HepG2 (cell line): Measurements from ENCODE around the gene CCNL1. TPM values are rescaled to one million over a fixed set of nuclear protein-coding genes. Genes with fewer than 3 reads are reported as not detected.

Experiments used
- CBX5 ChIP-seq: sonication (generic); formaldehyde crosslinking; IDR thresholded peaks from 2 replicates; pipeline ENCODE4 v1.4.0; 2020; ENCODE audit warnings: missing genetic modification reagents, borderline replicate concordance
- CHD4 ChIP-seq: fragments of 200-600 bp; sonication (generic); IDR thresholded peaks from 2 replicates; pipeline ENCODE4 v1.7.0; 2017; ENCODE audit warnings: mild to moderate bottlenecking, low read length, borderline replicate concordance
- ELK4 ChIP-seq: sonication (generic); formaldehyde crosslinking; IDR thresholded peaks from 2 replicates; pipeline ENCODE4 v1.9.0; 2021; ENCODE audit warnings: missing genetic modification reagents, borderline replicate concordance
- KDM1A ChIP-seq: IDR thresholded peaks from 2 replicates; pipeline ENCODE4 v1.6.1; 2016; ENCODE audit warnings: missing compliant biosample characterization
- NFYB ChIP-seq: sonication (generic); formaldehyde crosslinking; IDR thresholded peaks from 2 replicates; pipeline ENCODE4 v1.4.0; 2020; ENCODE audit warnings: missing genetic modification reagents
- PHF20 ChIP-seq: sonication (generic); formaldehyde crosslinking; IDR thresholded peaks from 2 replicates; pipeline ENCODE4 v1.5.0; 2020; ENCODE audit warnings: mild to moderate bottlenecking, missing genetic modification reagents
- SOX13 ChIP-seq, 3 experiments: fragments of 450-650 bp in 1 of 3; sonication (generic) in 1 of 3; formaldehyde crosslinking in 1 of 3; IDR thresholded peaks in 2 of 3; conservative IDR thresholded peaks in 1 of 3; 2 replicates each; pipeline versions ENCODE4 v1.5.0 to v1.6.1; 2016 to 2020; ENCODE audit warnings: antibody characterized with exemption in 1 of 3, mild to moderate bottlenecking in 1 of 3, missing compliant biosample characterization in 1 of 3, missing genetic modification reagents in 1 of 3, moderate library complexity in 1 of 3
- TBP ChIP-seq: sonication (generic); formaldehyde crosslinking; IDR thresholded peaks from 2 replicates; pipeline ENCODE4 v1.5.0; 2020; ENCODE audit warnings: missing genetic modification reagents
- TGIF2 ChIP-seq: IDR thresholded peaks from 2 replicates; pipeline ENCODE4 v1.6.1; 2016; ENCODE audit warnings: control low read depth, missing compliant biosample characterization
- UBTF ChIP-seq: sonication (generic); formaldehyde crosslinking; IDR thresholded peaks from 2 replicates; pipeline ENCODE4 v1.4.0; 2020; ENCODE audit warnings: mild to moderate bottlenecking, missing genetic modification reagents
- ZBTB8A ChIP-seq: sonication (generic); formaldehyde crosslinking; IDR thresholded peaks from 2 replicates; pipeline ENCODE4 v1.4.0; 2020; ENCODE audit warnings: mild to moderate bottlenecking, low read depth, missing genetic modification reagents, borderline replicate concordance
- ZNF235 ChIP-seq: sonication (generic); formaldehyde crosslinking; IDR thresholded peaks from 2 replicates; pipeline ENCODE4 v1.8.1; 2023; ENCODE audit warnings: mild to moderate bottlenecking, missing genetic modification reagents, borderline replicate concordance
- ZNF431 ChIP-seq: sonication (generic); formaldehyde crosslinking; IDR thresholded peaks from 2 replicates; pipeline ENCODE4 v1.9.0; 2022; ENCODE audit warnings: missing genetic modification reagents, low read depth, mild to moderate bottlenecking, borderline replicate concordance
- ZNF543 ChIP-seq: sonication (generic); formaldehyde crosslinking; IDR thresholded peaks from 2 replicates; pipeline ENCODE4 v1.4.0; 2020; ENCODE audit warnings: mild to moderate bottlenecking, missing genetic modification reagents
- ZNF644 ChIP-seq: IDR thresholded peaks from 2 replicates; pipeline ENCODE4 v1.6.1; 2016; ENCODE audit warnings: low read depth
- ZXDC ChIP-seq: sonication (generic); formaldehyde crosslinking; IDR thresholded peaks from 2 replicates; pipeline ENCODE4 v1.5.0; 2020; ENCODE audit warnings: mild to moderate bottlenecking, missing genetic modification reagents
- polyA plus RNA-seq, 8 experiments: library from polyadenylated mRNA; depleted of rRNA in 3 of 8; stranded (reverse) in 7 of 8; unstranded in 1 of 8; fragments of >200 nt; fragmentation: Illumina TruSeq in 4 of 8; extraction: Trizol in 4 of 8; gene quantifications; 2 replicates each; pipeline versions ENCODE4 v1.2.1 to v1.2.3, GENCODE V29; 2011 to 2016; ENCODE audit warnings: low read depth in 4 of 8, missing spikeins in 1 of 8, mixed read lengths in 1 of 8; ENCODE audit not compliant: insufficient read depth in 1 of 8
- total RNA-seq, 5 experiments: library from RNA; depleted of rRNA; stranded (reverse); fragments of >200 nt; fragmentation: Illumina TruSeq; extraction: Trizol; gene quantifications; 2 replicates each; pipeline ENCODE4 v1.2.3, GENCODE V29; 2016; ENCODE audit warnings: low read depth in 1 of 5
- TF ChIP-seq, protein P1 (sequence below): sonication (generic); formaldehyde crosslinking; IDR thresholded peaks from 2 replicates; pipeline ENCODE4 v1.4.0; 2020; ENCODE audit warnings: missing genetic modification reagents, borderline replicate concordance

Gene CCNL1
- total and polyA plus RNA-seq, 2 of the 13 experiments (the other 11 are each of a cell fraction or from before 2014, with no cell fraction given), result 151 to 303 TPM

DNA sequence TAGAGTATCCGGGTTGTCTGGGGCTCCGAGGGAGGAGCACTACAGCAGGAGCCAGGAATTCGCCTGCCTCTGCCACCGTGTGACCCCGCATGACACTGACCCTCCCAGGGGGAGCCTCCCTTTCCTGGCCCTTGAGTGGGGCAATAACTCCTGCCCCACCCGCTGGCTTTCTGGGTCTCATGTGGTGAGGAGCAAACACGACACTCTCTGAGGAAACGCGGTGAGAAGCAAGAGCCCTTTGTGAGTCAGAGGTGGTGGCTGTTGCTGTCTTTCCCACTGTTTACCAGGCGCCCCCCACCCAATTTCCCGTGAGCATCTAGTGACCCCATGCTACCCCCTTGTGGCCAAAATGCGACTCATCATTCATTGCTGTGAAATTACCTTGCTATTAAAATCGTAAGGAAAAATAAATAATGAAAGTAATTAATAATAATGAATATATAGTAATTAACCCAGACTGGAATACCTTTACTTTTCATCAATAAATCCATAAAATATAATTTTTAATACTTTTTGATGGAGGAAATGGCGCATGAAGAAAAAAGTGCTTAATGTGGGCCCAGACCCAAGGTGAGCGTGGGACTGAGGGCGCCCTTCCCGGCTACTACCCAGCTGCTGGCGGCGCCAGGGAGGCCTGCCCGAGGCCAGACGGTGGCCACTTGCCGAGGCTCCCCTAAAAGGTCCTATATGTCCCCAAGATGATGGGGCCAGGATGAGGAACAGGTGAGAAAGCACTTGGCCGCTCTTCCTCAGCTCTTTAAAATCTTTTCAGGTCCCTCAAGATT is 29.3 kb downstream of the CCNL1 start (continued):
- TF ChIP-seq KDM1A (0 out of 2 replicates have a peak, but pooled peaks have one; percentile 54), ZNF644 (0 out of 2 replicates have a peak, but pooled peaks have one; percentile 20), PHF20 (CRISPR knock-in tag) (0 out of 2 replicates have a peak, but pooled peaks have one; percentile 14), ZNF431 (CRISPR knock-in tag) (no peak), ZNF543 (no peak), TGIF2 (0 out of 2 replicates have a peak, but pooled peaks have one; percentile 18), ZBTB8A (CRISPR knock-in tag) (no peak), TBP (CRISPR knock-in tag) (no peak), UBTF (CRISPR knock-in tag) (peak; percentile 77), ZXDC (CRISPR knock-in tag) (0 out of 2 replicates have a peak, but pooled peaks have one; percentile 61), ZNF235 (CRISPR knock-in tag) (no peak), CHD4 (0 out of 2 replicates have a peak, but pooled peaks have one; percentile 67), NFYB (CRISPR knock-in tag) (no peak), CBX5 (CRISPR knock-in tag) (peak; percentile 66; the same call in 1 of the 2 replicates), SOX13 (IDR thresholded peaks at IDR 0.05) (no peak), SOX13 (CRISPR knock-in tag; conservative IDR thresholded peaks at IDR 0.05 in 1 of 2, IDR thresholded peaks at IDR 0.05 in 1 of 2) (peak in 1 of 2 experiments; percentile 50; a peak in 1 of 4 replicates), ELK4 (CRISPR knock-in tag) (no peak)
- TF ChIP-seq, protein P1, sequence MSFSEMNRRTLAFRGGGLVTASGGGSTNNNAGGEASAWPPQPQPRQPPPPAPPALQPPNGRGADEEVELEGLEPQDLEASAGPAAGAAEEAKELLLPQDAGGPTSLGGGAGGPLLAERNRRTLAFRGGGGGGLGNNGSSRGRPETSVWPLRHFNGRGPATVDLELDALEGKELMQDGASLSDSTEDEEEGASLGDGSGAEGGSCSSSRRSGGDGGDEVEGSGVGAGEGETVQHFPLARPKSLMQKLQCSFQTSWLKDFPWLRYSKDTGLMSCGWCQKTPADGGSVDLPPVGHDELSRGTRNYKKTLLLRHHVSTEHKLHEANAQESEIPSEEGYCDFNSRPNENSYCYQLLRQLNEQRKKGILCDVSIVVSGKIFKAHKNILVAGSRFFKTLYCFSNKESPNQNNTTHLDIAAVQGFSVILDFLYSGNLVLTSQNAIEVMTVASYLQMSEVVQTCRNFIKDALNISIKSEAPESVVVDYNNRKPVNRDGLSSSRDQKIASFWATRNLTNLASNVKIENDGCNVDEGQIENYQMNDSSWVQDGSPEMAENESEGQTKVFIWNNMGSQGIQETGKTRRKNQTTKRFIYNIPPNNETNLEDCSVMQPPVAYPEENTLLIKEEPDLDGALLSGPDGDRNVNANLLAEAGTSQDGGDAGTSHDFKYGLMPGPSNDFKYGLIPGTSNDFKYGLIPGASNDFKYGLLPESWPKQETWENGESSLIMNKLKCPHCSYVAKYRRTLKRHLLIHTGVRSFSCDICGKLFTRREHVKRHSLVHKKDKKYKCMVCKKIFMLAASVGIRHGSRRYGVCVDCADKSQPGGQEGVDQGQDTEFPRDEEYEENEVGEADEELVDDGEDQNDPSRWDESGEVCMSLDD (CRISPR knock-in tag), result peak; percentile 65; the same call in 1 of the 2 replicates
